Measurements from ENCODE around the gene RAMP3.

Gene RAMP3

GRCh38 chr7:45159296-45159695 lies 1.7 kb downstream of the RAMP3 start:
- peak overlapping the region in 1 of 2 donors; percentile 35 for H3K4me3 ChIP-seq
- TF ChIP-seq CTCF (IDR thresholded peaks at IDR 0.05), result no peak
- H3K9me3 ChIP-seq, result peaks cover 0 to 3% (median 0%) of the 10 kb centered on the region in 3 donors
- no peak overlapping the region for H3K27ac ChIP-seq
- H3K4me1 ChIP-seq, result peaks cover 0 to 11% (median 5%) of the 10 kb centered on the region in 4 donors
- DNase-seq, result peak in 1 of 2 donors; percentile 41
- H3K36me3 ChIP-seq, result no peaks in the 10 kb centered on the region
- peaks cover 0 to 26% of the 10 kb centered on the region in 2 donors for H3K27me3 ChIP-seq
- intact Hi-C loops (cut with DNase I; ENCODE audit: low total_unique reads), result loop anchor here (5.0 kb wide), 1 partner anchor 98 kb away; no protein-coding TSS in a partner anchor

GRCh38 chr7:45160417-45160881 lies 2.9 kb downstream of the RAMP3 start:
- Histone ChIP-seq H3K4me3 (no peak overlapping the region), H3K27ac (no peak overlapping the region), H3K36me3 (no peaks in the 10 kb centered on the region), H3K9me3 (peaks cover 0 to 4% (median 0%) of the 10 kb centered on the region in 3 donors), H3K27me3 (peaks cover 0 to 26% of the 10 kb centered on the region in 2 donors), H3K4me1 (peaks cover 0 to 11% (median 5%) of the 10 kb centered on the region in 4 donors)
- no peak for TF ChIP-seq CTCF (IDR thresholded peaks at IDR 0.05)
- intact Hi-C loops (cut with DNase I; ENCODE audit: low total_unique reads), result no loop called here
- peak in 1 of 2 donors; percentile 15 for DNase-seq

- DNase-seq, result no peak
- intact Hi-C loops (cut with DNase I; ENCODE audit: low total_unique reads), result no loop called here
- H3K4me1 ChIP-seq, result peaks cover 0 to 11% (median 5%) of the 10 kb centered on the region in 4 donors
- TF ChIP-seq CTCF (IDR thresholded peaks at IDR 0.05), result no peak
- no peak overlapping the region for H3K27ac ChIP-seq
- no peak overlapping the region for H3K4me3 ChIP-seq
- no peaks in the 10 kb centered on the region for H3K36me3 ChIP-seq
- peaks cover 0 to 22% of the 10 kb centered on the region in 2 donors for H3K27me3 ChIP-seq
- H3K9me3 ChIP-seq, result peaks cover 0 to 4% (median 0%) of the 10 kb centered on the region in 3 donors
Observed at GRCh38 chr7:45161138-45161537, 3.5 kb downstream of the RAMP3 start.

- Histone ChIP-seq H3K27me3 (peaks cover 0 to 15% of the 10 kb centered on the region in 2 donors), H3K4me1 (peaks cover 0 to 11% (median 5%) of the 10 kb centered on the region in 4 donors), H3K4me3 (no peak overlapping the region), H3K27ac (no peak overlapping the region), H3K9me3 (peaks cover 0 to 4% (median 0%) of the 10 kb centered on the region in 3 donors), H3K36me3 (no peaks in the 10 kb centered on the region)
- TF ChIP-seq CTCF (IDR thresholded peaks at IDR 0.05), result no peak
- intact Hi-C loops (cut with DNase I; ENCODE audit: low total_unique reads), result no loop called here
- no peak for DNase-seq
Observed at GRCh38 chr7:45161842-45162241, 4.3 kb downstream of the RAMP3 start.

GRCh38 chr7:45162311-45162845 lies 4.8 kb downstream of the RAMP3 start:
- Histone ChIP-seq H3K27me3 (peaks cover 0 to 9% of the 10 kb centered on the region in 2 donors), H3K4me3 (no peak overlapping the region), H3K36me3 (no peaks in the 10 kb centered on the region), H3K9me3 (peaks cover 0 to 4% (median 0%) of the 10 kb centered on the region in 3 donors), H3K27ac (no peak overlapping the region), H3K4me1 (peaks cover 0 to 9% (median 5%) of the 10 kb centered on the region in 4 donors)
- TF ChIP-seq CTCF (IDR thresholded peaks at IDR 0.05), result no peak
- intact Hi-C loops (cut with DNase I; ENCODE audit: low total_unique reads), result no loop called here
- no peak for DNase-seq
